ENCODE measurements around the gene RNU1-3.
"Not testable (repeated sequence)": the region's sequence is repeated elsewhere in the genome, so short reads cannot be mapped to it uniquely, and the experiment has no call there.

The RNU1-3 gene

DNA sequence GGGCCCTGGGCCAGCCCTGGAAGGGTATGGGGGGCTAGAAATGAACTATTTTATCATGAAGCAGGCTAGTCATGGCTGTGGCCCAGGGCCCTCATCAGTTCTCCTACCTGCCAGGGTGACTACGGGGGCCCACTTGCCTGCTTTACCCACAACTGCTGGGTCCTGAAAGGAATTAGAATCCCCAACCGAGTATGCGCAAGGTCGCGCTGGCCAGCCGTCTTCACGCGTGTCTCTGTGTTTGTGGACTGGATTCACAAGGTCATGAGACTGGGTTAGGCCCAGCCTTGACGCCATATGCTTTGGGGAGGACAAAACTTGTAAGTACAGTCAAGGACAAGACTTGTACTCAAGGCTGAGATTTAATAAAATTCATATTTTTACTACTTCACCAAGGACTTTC lies 16.8 kb downstream of the RNU1-3 start:
- DNase-seq = not testable (repeated sequence)

DNA sequence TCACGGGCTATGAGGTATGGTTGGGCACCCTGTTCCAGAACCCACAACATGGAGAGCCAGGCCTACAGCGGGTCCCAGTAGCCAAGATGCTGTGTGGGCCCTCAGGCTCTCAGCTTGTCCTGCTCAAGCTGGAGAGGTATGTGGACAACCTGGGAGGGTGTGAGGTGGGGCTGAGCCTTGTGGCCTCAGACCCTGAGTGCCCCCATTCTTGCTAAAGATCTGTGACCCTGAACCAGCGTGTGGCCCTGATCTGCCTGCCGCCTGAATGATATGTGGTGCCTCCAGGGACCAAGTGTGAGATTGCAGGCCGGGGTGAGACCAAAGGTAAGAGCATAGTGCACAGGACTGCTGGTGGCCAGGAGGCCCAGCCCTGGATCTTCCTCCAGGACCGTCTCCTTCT lies 17.4 kb downstream of the RNU1-3 start:
- DNase-seq = not testable (repeated sequence)

DNA sequence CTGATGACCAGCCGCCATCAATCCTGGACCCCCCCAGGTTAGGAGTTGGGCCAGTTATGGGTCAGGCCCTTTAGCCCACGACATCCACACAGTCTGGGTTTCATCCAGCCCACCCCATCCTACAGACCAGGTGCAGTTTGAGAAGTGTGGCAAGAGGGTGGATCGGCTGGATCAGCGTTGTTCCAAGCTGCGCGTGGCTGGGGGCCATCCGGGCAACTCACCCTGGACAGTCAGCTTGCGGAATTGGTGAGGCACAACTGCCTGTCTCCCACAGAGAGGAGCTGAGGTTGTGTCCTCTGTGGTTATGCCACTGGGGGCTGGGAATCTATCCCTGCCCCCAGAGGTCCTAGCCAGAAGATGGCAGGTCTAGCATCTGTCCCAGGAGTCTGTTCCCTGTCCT lies 18.0 kb downstream of the RNU1-3 start:
- not testable (repeated sequence) for DNase-seq

DNA sequence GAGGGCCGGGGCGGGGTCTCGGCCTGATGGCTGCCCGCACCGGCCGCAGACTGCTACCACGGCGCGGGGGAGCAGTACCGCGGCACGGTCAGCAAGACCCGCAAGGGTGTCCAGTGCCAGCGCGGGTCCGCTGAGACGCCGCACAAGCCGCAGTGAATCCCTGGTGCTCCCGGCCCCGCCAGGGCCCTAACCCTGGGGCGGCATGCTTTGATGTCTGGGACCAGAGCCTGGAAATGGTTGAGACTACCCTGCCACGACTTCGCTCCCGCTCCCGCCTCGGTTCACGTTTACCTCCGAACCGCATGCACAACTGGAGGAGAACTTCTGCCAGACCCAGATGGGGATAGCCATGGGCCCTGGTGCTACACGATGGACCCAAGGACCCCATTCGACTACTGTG lies 18.5 kb downstream of the RNU1-3 start:
- DNase-seq = not testable (repeated sequence)

DNA sequence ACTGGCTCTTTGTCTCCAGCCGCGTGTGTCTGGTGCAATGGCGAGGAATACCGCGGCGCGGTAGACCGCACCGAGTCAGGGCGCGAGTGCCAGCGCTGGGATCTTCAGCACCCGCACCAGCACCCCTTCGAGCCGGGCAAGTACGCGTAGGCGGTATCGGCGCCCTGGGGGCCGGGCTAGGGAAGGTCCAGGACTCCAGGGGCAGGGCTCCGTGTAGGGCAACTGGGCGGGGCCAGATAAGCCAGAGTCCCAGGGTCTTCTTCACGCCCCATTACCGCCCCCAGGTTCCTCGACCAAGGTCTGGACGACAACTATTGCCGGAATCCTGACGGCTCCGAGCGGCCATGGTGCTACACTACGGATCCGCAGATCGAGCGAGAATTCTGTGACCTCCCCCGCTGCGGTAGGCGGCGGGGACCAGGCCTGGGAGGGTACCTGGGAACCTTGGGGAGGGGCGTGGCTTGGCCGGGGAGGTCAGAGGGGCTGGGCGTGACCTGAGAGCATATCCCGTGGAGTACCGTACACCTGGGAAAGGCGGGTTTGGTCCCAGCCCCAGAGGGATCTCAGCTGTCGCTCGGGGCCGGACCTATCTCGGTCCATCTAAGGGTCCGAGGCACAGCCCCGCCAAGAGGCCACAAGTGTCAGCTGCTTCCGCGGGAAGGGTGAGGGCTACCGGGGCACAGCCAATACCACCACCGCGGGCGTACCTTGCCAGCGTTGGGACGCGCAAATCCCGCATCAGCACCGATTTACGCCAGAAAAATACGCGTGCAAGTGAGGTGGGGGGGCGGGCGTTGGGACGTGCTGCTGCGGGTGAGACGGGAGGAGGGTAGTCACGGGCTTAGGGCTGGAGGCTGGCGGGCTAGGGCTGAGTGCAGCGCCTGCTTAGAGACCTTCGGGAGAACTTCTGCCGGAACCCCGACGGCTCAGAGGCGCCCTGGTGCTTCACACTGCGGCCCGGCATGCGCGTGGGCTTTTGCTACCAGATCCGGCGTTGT lies 19.3 kb downstream of the RNU1-3 start:
- DNase-seq = not testable (repeated sequence)

DNA sequence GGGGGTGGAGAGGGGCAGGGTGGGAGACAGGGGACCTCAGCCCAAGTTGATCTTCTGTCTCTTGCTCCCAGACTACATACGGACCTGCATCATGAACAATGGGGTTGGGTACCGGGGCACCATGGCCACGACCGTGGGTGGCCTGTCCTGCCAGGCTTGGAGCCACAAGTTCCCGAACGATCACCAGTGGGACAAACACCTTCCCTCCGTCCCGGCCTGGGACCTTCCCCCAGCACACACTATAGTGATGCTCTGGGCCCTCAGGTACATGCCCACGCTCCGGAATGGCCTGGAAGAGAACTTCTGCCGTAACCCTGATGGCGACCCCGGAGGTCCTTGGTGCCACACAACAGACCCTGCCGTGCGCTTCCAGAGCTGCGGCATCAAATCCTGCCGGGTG lies 20.0 kb downstream of the RNU1-3 start:
- not testable (repeated sequence) for DNase-seq

DNA sequence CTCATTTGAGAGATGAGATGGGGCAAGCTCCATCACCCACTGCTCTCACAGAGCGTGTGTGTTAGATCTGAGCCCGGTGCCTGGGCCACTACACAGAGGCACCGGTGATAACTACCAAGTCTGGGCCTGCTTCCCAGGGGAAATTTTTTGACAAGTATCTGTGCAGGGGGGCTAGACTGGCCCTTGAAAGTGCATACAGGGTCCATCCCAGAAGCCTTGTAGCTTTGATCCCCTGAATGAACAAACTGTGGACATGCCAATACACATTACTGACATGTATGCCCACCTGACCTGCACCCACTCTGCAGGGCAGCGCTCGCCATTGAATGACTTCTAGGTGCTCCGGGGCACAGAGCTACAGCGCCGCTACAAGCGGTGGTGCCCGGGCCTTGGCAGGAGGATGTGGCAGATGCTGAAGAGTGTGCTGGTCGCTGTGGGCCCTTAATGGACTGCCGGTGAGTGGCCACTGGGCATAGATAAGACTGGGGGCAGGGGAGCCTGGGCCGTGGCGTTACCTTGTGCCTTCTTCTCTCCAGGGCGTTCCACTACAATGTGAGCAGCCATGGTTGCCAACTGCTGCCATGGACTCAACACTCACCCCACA lies 20.6 kb downstream of the RNU1-3 start:
- DNase-seq = not testable (repeated sequence)

DNA sequence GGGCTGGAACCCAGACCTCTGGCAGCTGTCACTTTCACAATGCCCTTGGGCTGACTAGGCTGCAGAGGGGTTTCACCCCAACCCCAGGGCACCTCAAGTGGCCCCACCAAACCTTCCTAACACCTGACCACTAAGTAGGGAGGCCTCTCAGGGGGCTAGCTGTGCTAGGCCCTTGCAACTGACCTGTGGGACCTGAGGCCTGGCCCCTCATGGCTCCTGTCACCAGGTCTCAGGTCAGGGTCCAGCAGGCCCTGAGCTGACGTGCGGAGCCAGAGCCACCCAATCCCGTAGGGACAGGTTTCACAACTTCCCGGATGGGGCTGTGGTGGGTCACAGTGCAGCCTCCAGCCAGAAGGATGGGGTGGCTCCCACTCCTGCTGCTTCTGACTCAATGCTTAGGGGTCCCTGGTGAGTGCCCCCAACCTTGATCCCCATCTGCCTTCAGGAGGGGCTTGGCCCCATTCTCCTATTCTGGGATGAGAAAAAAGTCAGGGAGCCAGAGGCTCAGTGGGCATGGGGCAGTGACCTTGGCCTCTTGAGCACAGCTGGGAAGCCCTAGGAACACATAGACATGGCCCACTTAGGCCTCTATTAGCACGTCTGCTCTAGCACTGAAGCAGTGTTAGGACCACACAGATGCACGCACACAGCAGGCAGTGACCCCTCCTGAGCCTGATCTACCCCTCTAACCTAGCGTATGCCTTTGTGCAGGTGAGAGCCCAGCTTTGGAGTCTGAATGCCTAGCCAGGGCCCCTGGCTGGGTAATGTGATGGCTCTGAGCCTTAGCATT lies 21.3 kb downstream of the RNU1-3 start:
- DNase-seq = not testable (repeated sequence)

DNA sequence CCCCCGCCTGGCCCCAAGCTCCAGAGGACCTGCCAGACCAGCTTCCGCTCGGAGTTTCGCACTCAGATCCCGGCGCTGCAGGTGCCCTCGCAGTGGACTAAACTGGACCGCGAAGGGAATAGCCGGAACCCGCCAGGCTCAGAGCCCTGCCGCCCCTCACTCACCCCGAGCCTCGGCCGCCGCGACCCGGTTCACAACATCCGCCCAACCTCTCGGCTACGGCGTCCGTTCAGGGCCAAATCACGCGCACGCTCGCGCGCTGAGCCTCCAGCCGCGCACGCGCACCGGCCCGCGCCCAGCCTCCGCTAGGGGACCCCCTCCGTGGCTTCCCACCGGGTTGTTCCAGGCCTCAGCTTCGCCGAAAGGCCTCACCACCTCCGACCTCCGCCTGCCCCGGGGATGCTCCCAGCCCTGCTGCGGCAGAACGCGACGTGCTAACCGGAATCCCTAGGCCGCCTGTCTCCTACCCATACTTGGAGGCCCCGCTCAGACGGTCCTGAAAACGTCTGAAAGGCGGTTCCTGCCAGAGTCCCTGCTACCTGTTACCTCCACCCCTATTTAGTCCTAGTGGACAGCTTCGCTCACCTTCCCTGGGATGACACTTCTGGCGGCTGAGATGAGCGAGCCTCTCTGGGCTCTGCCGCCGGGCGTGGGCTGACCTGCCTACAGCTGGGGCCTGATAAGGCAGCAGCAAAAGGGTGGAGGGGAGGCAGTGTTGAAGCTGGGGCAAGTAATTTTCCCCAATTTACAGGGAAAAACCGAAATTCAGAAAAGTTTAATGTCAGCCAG lies 22.1 kb downstream of the RNU1-3 start:
- peak; percentile 100 for DNase-seq

DNA sequence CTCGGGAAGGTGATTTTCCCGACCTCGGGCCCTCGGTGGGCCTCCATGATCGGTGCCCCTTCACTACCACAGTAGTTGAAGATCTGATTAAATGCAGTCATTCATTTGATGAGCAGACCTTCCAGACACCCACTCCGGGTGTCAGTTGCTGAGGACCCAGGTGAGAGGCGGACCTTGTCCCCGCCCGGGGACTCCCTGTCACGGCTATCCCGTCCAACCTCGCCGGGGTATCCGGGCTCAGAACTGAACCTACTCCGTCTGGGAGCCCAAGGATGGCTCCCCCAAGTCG lies 22.6 kb downstream of the RNU1-3 start:
- no peak for DNase-seq

DNA sequence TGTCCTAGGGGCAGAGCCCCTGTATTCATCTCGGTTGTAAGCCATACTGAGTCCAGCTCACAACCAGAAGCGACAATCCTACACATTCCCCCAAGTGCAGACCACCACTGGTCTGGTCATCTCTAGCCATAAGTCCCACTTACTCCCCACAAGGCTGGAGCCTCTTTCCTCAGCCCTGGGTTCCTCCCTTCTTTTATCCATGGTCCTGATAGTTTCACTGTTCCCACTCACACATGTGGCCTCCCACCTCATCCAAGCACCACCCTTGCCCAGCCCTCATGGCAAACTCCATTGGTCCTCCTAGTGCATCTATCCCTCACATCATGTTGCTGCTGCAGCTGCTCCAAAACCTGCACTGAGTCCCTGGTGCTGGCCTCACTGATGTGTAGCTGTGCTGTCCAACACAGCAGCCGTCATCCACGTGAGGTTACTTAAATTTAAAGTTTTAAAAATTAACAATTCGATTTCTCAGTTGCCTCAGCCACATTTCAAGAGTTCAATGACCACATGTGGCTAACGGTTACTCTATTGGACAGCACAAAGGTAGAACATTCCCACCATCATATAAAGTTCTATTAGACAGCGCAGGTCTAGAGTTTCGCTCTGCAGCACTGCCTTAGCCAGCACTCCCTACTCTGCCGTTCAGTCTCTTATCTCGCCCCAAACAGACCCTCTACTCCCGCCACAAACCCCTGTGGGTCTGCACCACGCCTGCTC lies 23.1 kb downstream of the RNU1-3 start:
- peak; percentile 54 for DNase-seq

DNA sequence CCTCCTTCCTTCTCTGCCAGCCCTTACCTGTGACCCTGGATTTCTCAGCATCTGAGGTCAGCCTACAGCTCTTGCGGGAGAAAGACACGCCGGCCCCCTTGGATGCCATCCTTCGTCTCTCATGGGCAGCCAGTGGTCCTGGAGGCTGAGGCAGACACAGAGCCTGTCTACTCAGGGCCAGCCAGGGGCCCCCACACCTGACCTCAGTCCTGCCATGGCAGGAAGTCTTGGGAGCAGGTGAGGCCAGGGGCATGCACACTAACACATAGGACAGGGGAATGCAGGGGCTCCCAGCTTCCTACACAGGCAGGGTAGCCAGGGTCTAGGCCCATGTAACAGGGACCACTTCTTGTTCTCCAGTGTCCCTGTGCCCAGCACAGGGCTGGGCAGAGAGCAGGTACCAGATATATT lies 23.7 kb downstream of the RNU1-3 start:
- DNase-seq = not testable (repeated sequence)

DNA sequence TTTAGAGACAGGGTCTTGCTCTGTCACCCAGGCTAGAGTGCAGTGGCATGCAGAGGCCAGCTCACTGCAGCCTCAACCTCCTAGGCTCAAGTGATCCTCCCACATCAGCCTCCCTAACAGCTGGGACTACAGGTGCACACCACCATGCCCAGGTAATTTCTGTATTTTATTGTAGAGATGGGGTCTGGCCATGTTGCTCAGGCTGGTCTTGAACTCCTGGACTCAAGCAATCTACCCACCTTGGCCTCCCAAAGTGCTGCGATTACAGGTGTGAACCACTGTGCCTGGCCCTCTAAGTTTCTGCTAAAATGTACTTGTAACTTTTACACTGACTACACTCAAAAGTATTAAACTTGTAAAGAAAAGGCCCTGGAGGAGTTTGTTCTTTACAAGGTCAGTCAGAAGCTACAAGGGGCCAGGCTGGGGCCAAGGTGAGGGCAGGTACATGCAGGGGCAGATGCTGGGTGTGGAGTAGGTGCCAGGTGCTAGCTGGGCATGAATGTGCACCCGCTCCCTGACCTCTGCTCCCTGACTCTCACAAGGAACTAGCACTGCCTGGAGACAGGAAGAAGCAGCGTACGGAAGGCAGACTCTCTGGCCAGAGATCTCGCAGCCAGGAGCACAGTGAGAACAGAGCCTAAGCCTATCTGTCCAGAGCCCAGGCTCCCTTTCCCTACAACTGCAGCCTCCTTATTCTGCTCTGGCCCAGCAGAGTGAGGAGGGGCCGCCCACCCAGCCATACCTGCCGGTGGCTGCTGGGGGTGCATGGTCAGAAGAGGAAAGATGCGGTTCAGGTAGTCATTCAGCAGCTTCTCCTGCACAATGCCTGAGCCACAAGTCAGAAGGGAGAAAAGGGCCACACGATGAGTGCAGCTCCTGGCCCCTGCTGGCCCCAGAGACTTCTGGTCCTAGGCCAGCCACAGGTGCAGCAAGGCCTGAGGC lies 24.5 kb downstream of the RNU1-3 start:
- DNase-seq = not testable (repeated sequence)

DNA sequence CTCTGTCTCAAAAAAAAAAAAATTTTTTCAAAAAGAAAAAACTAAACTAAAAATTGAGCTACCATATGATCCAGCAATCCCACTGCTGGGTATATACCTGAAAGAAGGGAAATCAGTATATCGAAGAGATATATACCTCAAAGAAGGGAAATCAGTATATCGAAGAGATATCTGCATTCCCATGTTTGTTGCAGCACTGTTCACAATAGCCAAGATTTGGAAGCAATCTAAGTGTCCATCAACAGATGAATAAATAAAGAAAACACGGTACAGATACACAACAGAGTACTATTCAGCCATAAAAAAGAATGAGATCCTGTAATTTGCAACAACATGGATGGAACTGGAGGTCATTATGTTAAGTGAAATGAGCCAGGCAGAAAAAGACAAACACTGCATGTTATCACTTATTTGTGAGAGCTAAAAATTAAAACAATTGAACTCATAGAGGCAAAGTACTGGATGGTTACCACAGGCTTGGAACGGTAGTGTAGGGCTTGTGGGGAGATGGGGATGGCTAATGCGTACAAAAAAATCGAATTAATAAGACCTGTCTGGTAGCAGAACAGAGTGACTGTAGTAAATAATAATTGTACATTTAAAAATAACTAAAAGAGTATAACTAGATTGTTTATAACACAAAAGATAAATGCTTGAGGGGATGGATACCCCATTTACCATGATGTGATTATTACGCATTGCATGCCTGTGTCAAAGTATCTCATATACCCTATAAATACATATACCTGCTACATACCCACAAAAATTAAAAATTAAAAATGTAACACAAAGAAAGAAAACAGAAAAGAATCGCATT lies 25.4 kb downstream of the RNU1-3 start:
- DNase-seq = not testable (repeated sequence)

DNA sequence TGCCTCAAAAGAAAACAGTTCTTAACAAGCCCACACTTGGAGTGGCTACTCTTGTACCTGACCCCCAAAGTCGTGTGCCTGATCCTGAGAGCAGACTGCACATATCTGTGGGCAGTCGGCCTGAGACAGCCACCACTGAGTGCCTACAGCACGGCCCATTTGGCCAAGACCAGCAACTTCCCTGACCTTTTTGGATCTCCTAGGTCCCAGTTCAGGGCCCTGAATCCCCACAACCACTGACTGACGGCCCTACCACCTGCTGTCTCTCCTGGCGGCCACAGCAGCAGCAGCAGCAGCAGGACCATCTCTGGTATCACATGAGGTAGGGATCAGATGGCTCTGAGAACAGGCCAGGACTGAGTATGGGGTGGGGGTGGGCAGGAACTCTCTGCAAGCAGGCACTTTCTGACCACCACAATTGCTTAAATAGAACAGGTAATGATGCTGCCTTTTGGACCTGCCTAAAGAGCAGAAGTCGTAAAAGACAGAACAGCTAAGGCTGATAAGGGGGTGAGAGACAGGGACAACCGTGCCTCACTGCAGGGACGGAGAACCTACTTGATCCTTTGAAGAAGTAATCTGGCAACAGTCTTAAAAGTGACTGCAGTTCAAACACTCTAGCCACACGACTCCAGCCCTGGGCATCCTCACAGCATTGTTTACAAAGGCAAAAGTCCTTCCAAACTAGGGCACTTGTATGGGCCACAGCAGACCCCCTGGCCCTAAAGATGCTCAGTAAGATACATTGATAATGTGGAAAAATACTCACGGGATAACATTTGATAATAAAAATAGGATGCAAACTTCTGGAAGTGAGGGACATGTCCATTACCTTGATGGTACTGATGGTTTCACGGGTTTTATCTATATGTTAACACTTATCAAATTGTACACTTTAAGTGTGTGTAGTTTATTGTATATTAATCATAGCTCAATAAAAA lies 27.4 kb downstream of the RNU1-3 start:
- not testable (repeated sequence) for DNase-seq

DNA sequence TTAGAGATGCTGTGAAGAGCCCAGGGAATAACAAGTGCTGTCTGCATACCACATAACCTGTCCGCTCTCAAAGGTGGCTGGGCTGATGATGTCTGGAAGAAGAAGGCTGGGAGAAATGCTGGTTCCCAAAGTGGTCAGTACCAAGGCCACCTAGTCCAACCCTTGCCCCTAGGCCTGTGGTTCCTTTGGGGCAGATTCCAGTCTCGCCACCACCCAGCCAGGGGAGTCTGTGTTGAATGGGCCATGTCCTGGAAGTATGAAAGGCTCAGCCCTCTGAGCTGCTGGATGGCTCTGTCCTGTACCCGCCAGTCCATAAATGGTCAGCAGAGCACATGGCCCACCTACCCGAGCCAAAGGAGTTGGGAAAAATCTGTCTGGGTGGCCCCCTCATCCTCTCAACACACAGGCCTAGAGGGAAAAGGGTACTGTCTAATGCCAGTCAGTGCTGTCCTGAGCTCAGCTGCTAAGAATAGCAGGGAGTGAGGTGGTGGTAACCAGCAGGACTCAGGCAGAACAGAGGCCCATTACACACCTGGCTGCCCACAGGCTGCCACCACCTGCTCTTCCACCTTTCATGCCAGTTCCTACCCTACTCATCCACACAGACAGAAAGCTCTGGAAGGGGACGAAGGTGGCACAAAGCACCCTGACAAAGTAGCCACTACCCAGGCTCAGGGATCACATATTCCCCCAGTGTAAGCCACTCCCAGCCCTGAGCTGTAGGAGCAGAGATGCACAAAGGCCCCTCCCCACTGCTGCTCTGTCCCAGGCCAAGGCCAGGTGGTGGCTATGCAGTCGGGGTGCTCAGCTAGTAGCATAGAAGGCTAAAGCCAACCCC lies 28.6 kb downstream of the RNU1-3 start:
- DNase-seq = not testable (repeated sequence)

DNA sequence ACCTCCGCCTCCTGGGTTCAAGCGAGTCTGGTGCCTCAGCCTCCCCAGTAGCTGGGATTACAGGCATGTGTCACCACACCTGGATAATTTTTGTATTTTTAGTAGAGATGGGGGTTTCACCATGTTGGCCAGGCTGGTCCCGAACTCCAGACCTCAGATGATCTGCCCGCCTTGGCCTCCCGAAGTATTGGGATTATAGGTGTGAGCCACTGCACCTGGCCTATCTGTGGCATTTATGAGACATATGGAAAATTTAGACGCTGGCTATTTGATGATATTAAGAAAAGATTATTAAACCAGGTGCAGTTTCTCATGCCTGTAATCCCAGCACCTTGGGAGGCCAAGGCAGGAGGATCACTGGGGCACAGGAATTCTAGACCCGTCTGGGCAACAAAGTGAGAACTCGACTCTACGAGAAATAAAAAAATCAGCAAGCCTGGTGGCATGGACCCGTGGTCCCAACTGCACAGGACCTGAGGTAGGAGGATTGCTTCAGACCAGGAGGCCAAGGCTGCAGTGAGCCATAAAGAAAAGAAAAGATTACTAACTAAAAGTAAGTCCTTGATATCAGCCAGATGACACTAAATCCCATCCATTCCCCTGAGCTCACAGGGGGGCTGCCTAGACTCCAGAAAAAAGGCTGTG lies 30.1 kb downstream of the RNU1-3 start:
- not testable (repeated sequence) for DNase-seq

Data from NCI-H1092 treated with DMSO at 0.1 percent for 48 hours (cell line).